PC-3 (cell line): ENCODE measurements around the gene JSRP1.

ENCODE experiments used
- EZH2 ChIP-seq: fragments of 300-600 bp; sonication (generic); IDR thresholded peaks from one replicate; pipeline ENCODE4 v1.6.1; 2017; ENCODE audit warnings: antibody characterized with exemption, mild to moderate bottlenecking, low read length; ENCODE audit not compliant: unreplicated experiment
- EZH2phosphoT487 ChIP-seq: fragments of 300-600 bp; sonication (generic); IDR thresholded peaks from 2 replicates; pipeline ENCODE4 v1.6.1; 2018; ENCODE audit warnings: mild to moderate bottlenecking, antibody characterized with exemption, low read length, borderline replicate concordance
- TF ChIP-seq, protein P1 (sequence below): fragments of 300-600 bp; sonication (generic); conservative IDR thresholded peaks from 2 replicates; pipeline ENCODE4 v1.5.1; 2017; ENCODE audit warnings: antibody characterized with exemption, low read depth, mild to moderate bottlenecking, low read length

DNA sequence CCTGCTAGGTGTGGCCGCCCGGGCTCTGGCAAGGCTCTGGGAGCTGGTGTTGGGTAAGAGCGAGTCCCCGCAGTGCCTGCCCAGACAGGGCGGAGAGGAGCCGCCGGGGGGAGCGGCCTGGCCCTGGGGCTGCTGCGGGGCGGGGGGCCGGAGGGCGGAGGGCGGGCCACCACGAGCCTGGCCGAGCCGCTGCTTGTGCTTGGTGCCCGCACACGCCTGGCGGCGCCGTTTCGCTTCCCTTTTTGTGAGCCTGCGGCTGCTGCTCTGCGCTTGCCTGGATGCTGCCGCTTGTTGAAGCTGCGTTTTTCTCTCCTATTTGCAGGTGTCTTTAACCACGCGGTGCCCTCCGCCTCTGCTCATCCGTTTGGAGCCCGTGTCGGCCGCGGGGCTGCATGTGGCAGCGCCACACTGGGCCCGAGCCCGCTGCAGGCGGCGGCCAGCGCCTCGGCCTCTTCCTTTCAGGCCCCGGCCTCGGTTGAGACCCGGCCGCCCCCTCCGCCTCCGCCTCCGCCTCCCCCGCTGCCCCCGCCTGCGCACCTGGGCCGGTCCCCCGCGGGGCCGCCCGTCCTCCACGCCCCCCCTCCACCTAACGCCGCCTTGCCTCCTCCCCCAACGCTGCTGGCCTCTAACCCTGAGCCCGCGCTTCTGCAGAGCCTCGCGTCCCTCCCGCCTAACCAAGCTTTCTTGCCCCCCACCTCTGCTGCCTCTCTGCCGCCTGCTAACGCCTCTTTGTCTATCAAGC lies 28.6 kb downstream of the JSRP1 start:
- TF ChIP-seq, protein P1, sequence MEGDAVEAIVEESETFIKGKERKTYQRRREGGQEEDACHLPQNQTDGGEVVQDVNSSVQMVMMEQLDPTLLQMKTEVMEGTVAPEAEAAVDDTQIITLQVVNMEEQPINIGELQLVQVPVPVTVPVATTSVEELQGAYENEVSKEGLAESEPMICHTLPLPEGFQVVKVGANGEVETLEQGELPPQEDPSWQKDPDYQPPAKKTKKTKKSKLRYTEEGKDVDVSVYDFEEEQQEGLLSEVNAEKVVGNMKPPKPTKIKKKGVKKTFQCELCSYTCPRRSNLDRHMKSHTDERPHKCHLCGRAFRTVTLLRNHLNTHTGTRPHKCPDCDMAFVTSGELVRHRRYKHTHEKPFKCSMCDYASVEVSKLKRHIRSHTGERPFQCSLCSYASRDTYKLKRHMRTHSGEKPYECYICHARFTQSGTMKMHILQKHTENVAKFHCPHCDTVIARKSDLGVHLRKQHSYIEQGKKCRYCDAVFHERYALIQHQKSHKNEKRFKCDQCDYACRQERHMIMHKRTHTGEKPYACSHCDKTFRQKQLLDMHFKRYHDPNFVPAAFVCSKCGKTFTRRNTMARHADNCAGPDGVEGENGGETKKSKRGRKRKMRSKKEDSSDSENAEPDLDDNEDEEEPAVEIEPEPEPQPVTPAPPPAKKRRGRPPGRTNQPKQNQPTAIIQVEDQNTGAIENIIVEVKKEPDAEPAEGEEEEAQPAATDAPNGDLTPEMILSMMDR: no peak
- TF ChIP-seq EZH2 (no peak), EZH2phosphoT487 (no peak)
